BE2C (cell line): Measurements from ENCODE around the gene FOXL3.

Experiments used
- DNase-seq: peaks from one replicate; pipeline ENCODE4 v3.0.0-alpha.2; 2020
- H3K27me3 ChIP-seq: fragments of 250-450 bp; sonication (Bioruptor Pico); 2 replicates; pipeline ENCODE4 v1.5.1; 2020; ENCODE audit warnings: mild to moderate bottlenecking
- H3K36me3 ChIP-seq: fragments of 250-450 bp; sonication (Bioruptor Pico); 2 replicates; pipeline ENCODE4 v1.5.1; 2020; ENCODE audit warnings: mild to moderate bottlenecking
- H3K4me1 ChIP-seq: fragments of 250-450 bp; sonication (Bioruptor Pico); 2 replicates; pipeline ENCODE4 v1.5.1; 2020
- H3K4me3 ChIP-seq: 2 replicates; pipeline ENCODE4 v1.5.1; 2011; ENCODE audit warnings: low read depth, low read length
- H3K9me3 ChIP-seq: fragments of 250-450 bp; sonication (Bioruptor Pico); 2 replicates; pipeline ENCODE4 v1.5.1; 2020
- CTCF ChIP-seq: IDR thresholded peaks from 2 replicates; pipeline ENCODE4 v1.5.1; 2012; ENCODE audit warnings: mild to moderate bottlenecking, low read depth, low read length

FOXL3 gene

GRCh38 chr7:288671-289101, 1.3 kb upstream of the FOXL3 start:
- no peaks in the 10 kb centered on the region for H3K4me1 ChIP-seq
- peaks cover 75% of the 10 kb centered on the region for H3K27me3 ChIP-seq
- H3K9me3 ChIP-seq, result no peaks in the 10 kb centered on the region
- no peak for DNase-seq
- H3K36me3 ChIP-seq, result no peaks in the 10 kb centered on the region
- TF ChIP-seq CTCF, result no peak
- no peak overlapping the region for H3K4me3 ChIP-seq

- no peaks in the 10 kb centered on the region for H3K36me3 ChIP-seq
- H3K4me3 ChIP-seq, result no peak overlapping the region
- DNase-seq, result no peak
- H3K27me3 ChIP-seq, result peaks cover 79% of the 10 kb centered on the region
- no peaks in the 10 kb centered on the region for H3K9me3 ChIP-seq
- H3K4me1 ChIP-seq, result no peaks in the 10 kb centered on the region
- TF ChIP-seq CTCF, result no peak
Observed at GRCh38 chr7:289209-289755, 688 bp upstream of the FOXL3 start.

- Histone ChIP-seq H3K4me1 (no peaks in the 10 kb centered on the region), H3K27me3 (peaks cover 68% of the 10 kb centered on the region), H3K36me3 (no peaks in the 10 kb centered on the region), H3K4me3 (no peak overlapping the region), H3K9me3 (no peaks in the 10 kb centered on the region)
- no peak for DNase-seq
- TF ChIP-seq CTCF, result no peak
Observed at GRCh38 chr7:290554-291372, 793 bp downstream of the FOXL3 start.

- Histone ChIP-seq H3K4me1 (no peaks in the 10 kb centered on the region), H3K27me3 (peaks cover 63% of the 10 kb centered on the region), H3K9me3 (no peaks in the 10 kb centered on the region), H3K4me3 (no peak overlapping the region), H3K36me3 (no peaks in the 10 kb centered on the region)
- TF ChIP-seq CTCF, result no peak
- no peak for DNase-seq
Observed at GRCh38 chr7:291373-292092, 1.6 kb downstream of the FOXL3 start.

GRCh38 chr7:292226-292625, 2.3 kb downstream of the FOXL3 start:
- TF ChIP-seq CTCF, result no peak
- no peak for DNase-seq
- Histone ChIP-seq H3K9me3 (no peaks in the 10 kb centered on the region), H3K4me3 (no peak overlapping the region), H3K4me1 (no peaks in the 10 kb centered on the region), H3K27me3 (peaks cover 61% of the 10 kb centered on the region), H3K36me3 (no peaks in the 10 kb centered on the region)
